Measurements from ENCODE around the gene RHOJ. TPM values are rescaled to one million over a fixed set of nuclear protein-coding genes. Genes with fewer than 3 reads are reported as not detected.

RHOJ gene
- total and polyA plus RNA-seq, 2 of the 8 experiments (the other 6 are each of a cell fraction or from before 2014, with no cell fraction given), result 0.11 TPM; not detected in 1

- Histone ChIP-seq H2BK120ac (replicated peaks; ENCODE audit: low read depth, low read length) (no peak overlapping the region), H3K23ac (ENCODE audit: insufficient read length) (no peak overlapping the region), H2BK5ac (ENCODE audit: low read depth, low read length) (no peak overlapping the region), H2AK5ac (ENCODE audit: low read depth, low read length) (no peak overlapping the region), H2BK20ac (ENCODE audit: low read length) (no peak overlapping the region), H3K36me3 (ENCODE audit: control insufficient read depth in 2 of 4, insufficient read depth in 4 of 4, low read length in 3 of 4) (no peaks in the 10 kb centered on the region), H3K4me2 (ENCODE audit: insufficient read depth in 1 of 2, low read depth in 2 of 2, low read length in 2 of 2) (no peak overlapping the region), H3K4me1 (replicated peaks in 1 of 4; ENCODE audit: control insufficient read depth in 3 of 4, insufficient read depth in 4 of 4, low read length in 3 of 4) (no peaks in the 10 kb centered on the region), H4K8ac (ENCODE audit: extremely low read depth, insufficient read depth, low read length) (no peak overlapping the region), H3K56ac (replicated peaks; ENCODE audit: insufficient read length, low read depth, low read length) (no peak overlapping the region), H2BK12ac (ENCODE audit: low read depth, low read length) (no peak overlapping the region), H3K27me3 (replicated peaks in 1 of 4; ENCODE audit: control insufficient read depth in 3 of 4, extremely low read depth in 1 of 4, insufficient read depth in 3 of 4, low read length in 3 of 4) (no peaks in the 10 kb centered on the region), H3K14ac (ENCODE audit: insufficient read length) (no peak overlapping the region), H3K79me2 (ENCODE audit: control insufficient read depth in 1 of 2, insufficient read depth in 2 of 2, low read length in 2 of 2) (no peaks in the 10 kb centered on the region), H3K18ac (ENCODE audit: extremely low read depth, low read length) (no peak overlapping the region), H3K9me3 (ENCODE audit: insufficient read depth in 2 of 2, low read depth in 1 of 2, low read length in 1 of 2) (no peaks in the 10 kb centered on the region), H3K9ac (replicated peaks in 1 of 4; ENCODE audit: extremely low read depth in 1 of 4, low read depth in 3 of 4, low read length in 3 of 4) (no peak overlapping the region), H3K4ac (replicated peaks; ENCODE audit: insufficient read length, low read depth, low read length) (no peak overlapping the region), H3K4me3 (ENCODE audit: extremely low read depth in 1 of 4, insufficient read depth in 2 of 4, low read depth in 3 of 4, low read length in 4 of 4) (no peak overlapping the region), H2BK15ac (ENCODE audit: low read length) (no peak overlapping the region), H3K27ac (ENCODE audit: low read depth, low read length) (no peak overlapping the region), H2AFZ (ENCODE audit: low read length) (no peak overlapping the region), H3K79me1 (ENCODE audit: low read depth, low read length) (no peaks in the 10 kb centered on the region), H4K91ac (replicated peaks; ENCODE audit: insufficient read length, low read length) (no peak overlapping the region), H4K5ac (ENCODE audit: insufficient read length, low read depth, low read length) (no peak overlapping the region), H4K20me1 (replicated peaks in 1 of 2; ENCODE audit: control insufficient read depth in 1 of 2, insufficient read depth in 2 of 2, low read length in 2 of 2) (no peaks in the 10 kb centered on the region), H3K23me2 (ENCODE audit: low read depth, low read length) (no peaks in the 10 kb centered on the region)
- WGBS, 2 experiments (ENCODE audit: extremely low coverage in 1 of 2, insufficient coverage in 1 of 2, insufficient read length in 1 of 2, insufficient replicate concordance in 2 of 2, low coverage in 1 of 2, low lambda C conversion rate in 2 of 2, missing lambda C conversion rate in 1 of 2), result 88% methylated on average over 1 of the region's 1 CpG; no CpG with 5 or more reads in 1 of the 2 experiments
- POLR2A ChIA-PET (ENCODE audit: partially characterized antibody), result no interaction called here
- FAIRE-seq (no peak), DNase-seq (ENCODE audit: low read depth in 1 of 2, low spot score in 2 of 2) (no peak)
- CTCF ChIA-PET (ENCODE audit: partially characterized antibody), result interaction anchor here (0.6 kb wide), 1 partner anchor 33 kb away, joined by 3 read pairs; no protein-coding TSS in a partner anchor
- TF ChIP-seq KDM1A (IDR thresholded peaks at IDR 0.05; ENCODE audit: borderline replicate concordance, low read length) (no peak), KDM5A (IDR thresholded peaks at IDR 0.05; ENCODE audit: low read length) (no peak), GTF2F1 (IDR thresholded peaks at IDR 0.05; ENCODE audit: borderline replicate concordance, low read depth, low read length) (no peak), TAF7 (optimal IDR thresholded peaks at IDR 0.05; ENCODE audit: borderline replicate concordance, low read depth, low read length) (no peak), RNF2 (IDR thresholded peaks at IDR 0.05; ENCODE audit: borderline replicate concordance, low read depth, low read length, missing control alignments, poor library complexity, severe bottlenecking) (no peak), RXRA (IDR thresholded peaks at IDR 0.05; ENCODE audit: insufficient read depth, low read depth, low read length) (no peak), POLR2A (IDR thresholded peaks at IDR 0.05; ENCODE audit: control extremely low read depth in 1 of 2, low read depth in 2 of 2, low read length in 2 of 2) (no peak), SUZ12 (IDR thresholded peaks at IDR 0.05; ENCODE audit: low read length) (no peak), TEAD4 (IDR thresholded peaks at IDR 0.05; ENCODE audit: low read depth, low read length) (no peak), BACH1 (IDR thresholded peaks at IDR 0.05; ENCODE audit: low read length) (no peak), RAD21 (IDR thresholded peaks at IDR 0.05 in 1 of 2, conservative IDR thresholded peaks at IDR 0.05 in 1 of 2; ENCODE audit: low read depth in 2 of 2, low read length in 2 of 2) (no peak), YY1 (IDR thresholded peaks at IDR 0.05; ENCODE audit: low read depth, low read length) (no peak), NANOG (IDR thresholded peaks at IDR 0.05; ENCODE audit: insufficient read depth, low read depth, low read length, poor library complexity, severe bottlenecking) (no peak), MAX (IDR thresholded peaks at IDR 0.05) (no peak)
These were observed 17.8 kb upstream of the RHOJ start for GRCh38 chr14:63186453-63186852.

Measured in H1 (cell line).